CD14-positive monocyte (primary cell): ENCODE results near the gene NAT9. TPM values are rescaled to one million over a fixed set of nuclear protein-coding genes. Genes with fewer than 3 reads are reported as not detected.

Experiments
- DNase-seq, 3 donors: peaks; one replicate each; pipeline ENCODE4 v3.0.0-alpha.2; 2011 to 2022
- H2AFZ ChIP-seq: 2 replicates; pipeline ENCODE4 v1.6.0; 2012; ENCODE audit warnings: mild to moderate bottlenecking, low read depth, low read length, inconsistent platforms; ENCODE audit not compliant: insufficient read depth, poor library complexity, severe bottlenecking
- H3K27ac ChIP-seq, 2 donors: 1 replicate in 1 of 2; 2 replicates in 1 of 2; pipeline ENCODE4 v1.5.1; 2012 to 2013; ENCODE audit warnings: low read length in 2 of 2, control low read depth in 1 of 2, inconsistent platforms in 1 of 2, low read depth in 1 of 2, mild to moderate bottlenecking in 1 of 2
- H3K27me3 ChIP-seq, 2 donors: one replicate each; pipeline versions ENCODE4 v1.6.0 to v1.6.1; 2011 to 2013; ENCODE audit warnings: low read length in 2 of 2; ENCODE audit not compliant: control insufficient read depth in 2 of 2, insufficient read depth in 2 of 2
- H3K36me3 ChIP-seq, 2 donors: replicated peaks in 1 of 2; 1 replicate in 1 of 2; 2 replicates in 1 of 2; pipeline versions ENCODE4 v1.5.1 to v1.6.1; 2012 to 2013; ENCODE audit warnings: low read length in 2 of 2, control low read depth in 1 of 2, inconsistent platforms in 1 of 2, mild to moderate bottlenecking in 1 of 2; ENCODE audit not compliant: insufficient read depth in 2 of 2, control insufficient read depth in 1 of 2
- H3K4me1 ChIP-seq, 2 donors: 1 replicate in 1 of 2; 2 replicates in 1 of 2; pipeline versions ENCODE4 v1.5.1 to v1.6.1; 2012 to 2013; ENCODE audit warnings: low read length in 2 of 2, control low read depth in 1 of 2, inconsistent platforms in 1 of 2, mild to moderate bottlenecking in 1 of 2, moderate library complexity in 1 of 2; ENCODE audit not compliant: insufficient read depth in 2 of 2, control insufficient read depth in 1 of 2
- H3K4me2 ChIP-seq: replicated peaks from 2 replicates; pipeline ENCODE3; 2012; ENCODE audit warnings: low read length, moderate library complexity, mild to moderate bottlenecking; ENCODE audit not compliant: poor library complexity, severe bottlenecking; ENCODE audit errors: extremely low read depth
- H3K4me3 ChIP-seq, 3 experiments: fragments of 200-600 bp in 1 of 3; sonication (generic) in 1 of 3; replicated peaks in 1 of 3; 1 replicate in 2 of 3; 2 replicates in 1 of 3; pipeline ENCODE4 v1.5.1; 2011 to 2013; ENCODE audit warnings: low read length in 3 of 3, mild to moderate bottlenecking in 3 of 3, control low read depth in 2 of 3, low read depth in 2 of 3, inconsistent platforms in 1 of 3, moderate library complexity in 1 of 3
- H3K79me2 ChIP-seq: 2 replicates; pipeline ENCODE4 v1.6.0; 2012; ENCODE audit warnings: mild to moderate bottlenecking, control low read depth, inconsistent platforms, low read length, moderate library complexity; ENCODE audit not compliant: insufficient read depth
- H3K9ac ChIP-seq: 2 replicates; pipeline ENCODE4 v1.6.0; 2017; ENCODE audit warnings: low read length, mild to moderate bottlenecking; ENCODE audit not compliant: insufficient read depth, poor library complexity, severe bottlenecking
- H3K9me3 ChIP-seq, 2 donors: replicated peaks in 1 of 2; 1 replicate in 1 of 2; 2 replicates in 1 of 2; pipeline versions ENCODE4 v1.5.1 to v1.6.1; 2012 to 2013; ENCODE audit warnings: low read length in 2 of 2, control low read depth in 1 of 2; ENCODE audit not compliant: control insufficient read depth in 1 of 2, insufficient read depth in 1 of 2
- H4K20me1 ChIP-seq: 2 replicates; pipeline ENCODE4 v1.6.0; 2012; ENCODE audit warnings: mild to moderate bottlenecking, low read length, control low read depth, moderate library complexity; ENCODE audit not compliant: insufficient read depth
- H3K27ac Mint-ChIP-seq, 7 donors: one replicate each; pipeline ENCODE4 v1.8.0; 2020; ENCODE audit warnings: mild to moderate bottlenecking in 7 of 7, mixed read lengths in 7 of 7, moderate library complexity in 6 of 7, inconsistent platforms in 2 of 7
- H3K27me3 Mint-ChIP-seq, 3 donors: one replicate each; pipeline ENCODE4 v1.8.0; 2021 to 2022; ENCODE audit warnings: low read depth in 3 of 3, mild to moderate bottlenecking in 3 of 3, mixed read lengths in 3 of 3, moderate library complexity in 3 of 3, inconsistent platforms in 1 of 3
- H3K36me3 Mint-ChIP-seq, 2 donors: one replicate each; pipeline ENCODE4 v1.8.0; 2020; ENCODE audit warnings: mixed read lengths in 2 of 2, inconsistent platforms in 1 of 2, mild to moderate bottlenecking in 1 of 2
- H3K4me1 Mint-ChIP-seq: one replicate; pipeline ENCODE4 v1.8.0; 2020; ENCODE audit warnings: mild to moderate bottlenecking, mixed read lengths
- H3K4me3 Mint-ChIP-seq, 2 donors: one replicate each; pipeline ENCODE4 v1.8.0; 2020; ENCODE audit warnings: mild to moderate bottlenecking in 2 of 2, mixed read lengths in 2 of 2, moderate library complexity in 1 of 2
- H3K9me3 Mint-ChIP-seq, 7 donors: one replicate each; pipeline ENCODE4 v1.8.0; 2020 to 2022; ENCODE audit warnings: mixed read lengths in 7 of 7, mild to moderate bottlenecking in 6 of 7, moderate library complexity in 6 of 7, inconsistent platforms in 2 of 7
- WGBS: methylation state at CpG from one replicate; pipeline ENCODE4 v1.1.5; 2013; ENCODE audit warnings: missing lambda C conversion rate; ENCODE audit not compliant: insufficient coverage; 5-methylcytosine and 5-hydroxymethylcytosine counted together
- intact Hi-C, 2 donors: fragments of 100-400 bp; cut with micrococcal nuclease; formaldehyde crosslinking; loops; one replicate each; pipeline versions ENCODE4 v1.15.0 to v1.15.1; 2023
- polyA plus RNA-seq, 3 donors: library from polyadenylated mRNA; depleted of rRNA in 1 of 3; unstranded in 2 of 3; stranded (reverse) in 1 of 3; fragments of 300-500 nt in 2 of 3; fragments of >200 nt in 1 of 3; fragmentation: Illumina TruSeq in 2 of 3; gene quantifications; 1 replicate in 2 of 3; 2 replicates in 1 of 3; pipeline ENCODE4 v1.2.3, GENCODE V29; 2012 to 2021
- TF ChIP-seq, protein P1 (sequence below): fragments of 200-600 bp; IDR thresholded peaks from one replicate; pipeline ENCODE4 v1.8.0; 2022; ENCODE audit warnings: antibody characterized with exemption, mild to moderate bottlenecking

The NAT9 gene
- polyA plus RNA-seq, 3 donors: 7.1 to 95.6 (median 7.8) TPM

DNA sequence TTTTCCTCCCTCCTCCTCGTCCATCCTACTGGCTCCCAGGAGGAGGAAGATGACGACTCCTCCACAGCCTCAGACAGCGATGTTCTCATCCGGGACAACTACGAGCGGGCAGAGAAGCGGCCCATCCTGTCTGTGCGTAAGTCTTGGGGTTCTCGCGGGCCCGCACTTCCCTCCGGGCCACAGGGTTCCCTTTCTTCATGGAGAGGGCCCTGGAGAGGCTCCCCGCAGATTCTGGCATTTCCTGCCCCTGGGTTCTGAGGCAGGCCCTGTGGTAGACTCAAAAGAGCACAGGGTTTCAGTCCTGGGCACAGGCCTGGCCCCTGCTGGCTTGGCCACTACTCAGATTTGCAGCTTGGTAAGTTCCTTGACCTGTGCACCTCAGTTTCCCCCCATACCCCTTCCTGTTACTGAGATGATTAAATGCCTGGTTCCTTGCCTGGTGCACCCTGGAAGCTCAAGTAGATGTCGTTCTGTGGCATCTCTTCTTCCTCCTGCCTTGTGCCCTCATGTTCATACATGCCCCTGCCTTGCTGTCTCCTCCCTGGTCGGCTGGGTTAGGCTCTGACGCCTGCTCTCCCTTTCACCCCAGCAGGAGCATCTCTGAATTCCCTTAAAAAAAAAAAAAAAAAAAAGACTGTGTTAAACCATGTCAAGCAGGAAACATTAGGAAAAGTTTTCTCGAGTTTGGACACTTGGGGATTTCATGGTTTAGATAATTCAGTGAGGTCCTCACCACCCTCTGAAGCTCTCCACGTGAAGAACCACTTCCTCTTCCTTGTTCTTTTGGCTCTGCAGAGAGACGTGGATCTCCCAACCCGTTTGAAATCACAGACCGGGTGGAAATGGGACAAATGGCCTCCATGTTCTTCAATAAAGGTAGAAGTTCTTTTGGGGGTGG lies 14.3 kb upstream of the NAT9 start:
- peaks cover 37 to 45% of the 10 kb centered on the region in 2 donors for H3K36me3 ChIP-seq
- H3K9me3 Mint-ChIP-seq: peaks cover 0 to 2% (median 0%) of the 10 kb centered on the region in 7 donors
- peak in 2 of 3 donors; percentile 54 to 77 for DNase-seq
- peak overlapping the region in 1 of 3 experiments; percentile 52 for H3K4me3 ChIP-seq
- no peaks in the 10 kb centered on the region for H3K9me3 ChIP-seq
- intact Hi-C loops: loop anchor here in 1 of 2 donors (2.0 kb wide), 1 partner anchor 74 kb away; no protein-coding TSS in a partner anchor
- no peaks in the 10 kb centered on the region for H3K27me3 ChIP-seq
- TF ChIP-seq, protein P1, sequence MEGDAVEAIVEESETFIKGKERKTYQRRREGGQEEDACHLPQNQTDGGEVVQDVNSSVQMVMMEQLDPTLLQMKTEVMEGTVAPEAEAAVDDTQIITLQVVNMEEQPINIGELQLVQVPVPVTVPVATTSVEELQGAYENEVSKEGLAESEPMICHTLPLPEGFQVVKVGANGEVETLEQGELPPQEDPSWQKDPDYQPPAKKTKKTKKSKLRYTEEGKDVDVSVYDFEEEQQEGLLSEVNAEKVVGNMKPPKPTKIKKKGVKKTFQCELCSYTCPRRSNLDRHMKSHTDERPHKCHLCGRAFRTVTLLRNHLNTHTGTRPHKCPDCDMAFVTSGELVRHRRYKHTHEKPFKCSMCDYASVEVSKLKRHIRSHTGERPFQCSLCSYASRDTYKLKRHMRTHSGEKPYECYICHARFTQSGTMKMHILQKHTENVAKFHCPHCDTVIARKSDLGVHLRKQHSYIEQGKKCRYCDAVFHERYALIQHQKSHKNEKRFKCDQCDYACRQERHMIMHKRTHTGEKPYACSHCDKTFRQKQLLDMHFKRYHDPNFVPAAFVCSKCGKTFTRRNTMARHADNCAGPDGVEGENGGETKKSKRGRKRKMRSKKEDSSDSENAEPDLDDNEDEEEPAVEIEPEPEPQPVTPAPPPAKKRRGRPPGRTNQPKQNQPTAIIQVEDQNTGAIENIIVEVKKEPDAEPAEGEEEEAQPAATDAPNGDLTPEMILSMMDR: no peak
- H3K36me3 Mint-ChIP-seq: peaks cover 75 to 81% of the 10 kb centered on the region in 2 donors
- no peak overlapping the region for H2AFZ ChIP-seq
- H3K79me2 ChIP-seq: peaks cover 17% of the 10 kb centered on the region
- peak overlapping the region; percentile 17 for H3K9ac ChIP-seq
- no peaks in the 10 kb centered on the region for H3K27me3 Mint-ChIP-seq
- H3K4me3 Mint-ChIP-seq: peak overlapping the region; percentile 53 to 63
- peak overlapping the region; percentile 84 to 96 (median 86) for H3K27ac Mint-ChIP-seq
- peaks cover 47 to 61% of the 10 kb centered on the region in 2 donors for H3K4me1 ChIP-seq
- H3K4me2 ChIP-seq: peak overlapping the region; percentile 57
- peaks cover 60% of the 10 kb centered on the region for H3K4me1 Mint-ChIP-seq
- H3K27ac ChIP-seq: peak overlapping the region; percentile 54 to 60
- H4K20me1 ChIP-seq: peaks cover 6% of the 10 kb centered on the region
- WGBS: 40% methylated on average over 15 of the region's 21 CpGs

DNA sequence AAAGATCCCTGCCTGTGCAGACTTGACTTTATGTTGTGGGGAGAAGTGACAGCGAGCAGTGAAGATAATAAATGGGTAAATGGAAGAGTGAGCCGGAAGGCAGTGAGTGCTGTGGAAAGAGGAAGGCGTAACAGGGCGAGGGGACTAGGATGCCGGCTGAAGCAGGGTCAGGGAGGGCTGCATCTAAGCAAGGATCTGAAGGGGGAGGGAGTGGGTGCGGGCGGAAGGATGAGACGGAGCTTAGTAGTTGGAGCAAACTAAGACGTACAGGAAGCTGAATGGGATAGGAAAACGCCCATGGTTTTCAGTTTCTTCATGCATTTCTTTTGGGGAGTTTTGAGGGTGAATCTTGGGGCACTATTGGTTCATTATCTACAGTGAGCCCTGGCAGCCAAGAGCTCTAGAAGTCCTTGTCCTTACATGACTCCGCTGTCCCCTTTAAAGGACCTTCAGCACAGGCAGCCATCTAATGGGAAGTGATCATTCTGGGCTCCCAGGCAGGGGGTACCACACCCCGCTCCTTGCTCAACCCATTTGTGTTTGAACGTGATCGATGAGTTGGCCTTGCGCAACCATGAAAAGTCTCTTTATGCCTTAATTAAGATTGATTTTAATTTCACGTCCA lies 10.4 kb upstream of the NAT9 start:
- H3K9me3 Mint-ChIP-seq: no peaks in the 10 kb centered on the region
- intact Hi-C loops: no loop called here

More for the DNA sequence above, 10.4 kb upstream of the NAT9 start:
- Histone ChIP-seq H3K4me2 (peak overlapping the region; percentile 68), H3K9me3 (no peaks in the 10 kb centered on the region), H3K79me2 (peaks cover 55% of the 10 kb centered on the region), H3K9ac (peak overlapping the region; percentile 40), H3K36me3 (peaks cover 5 to 16% of the 10 kb centered on the region in 2 donors), H3K27me3 (no peaks in the 10 kb centered on the region), H3K27ac (peak overlapping the region; percentile 84 to 91), H4K20me1 (no peaks in the 10 kb centered on the region), H3K4me1 (peaks cover 84 to 97% of the 10 kb centered on the region in 2 donors), H3K4me3 (peak overlapping the region in 1 of 3 experiments; percentile 59), H2AFZ (no peak overlapping the region)
- TF ChIP-seq, protein P1: no peak
- Mint-ChIP-seq H3K4me3 (peak overlapping the region; percentile 60 to 83), H3K27ac (peak overlapping the region; percentile 93 to 100 (median 97)), H3K27me3 (no peaks in the 10 kb centered on the region), H3K4me1 (peaks cover 96% of the 10 kb centered on the region), H3K36me3 (peaks cover 70 to 77% of the 10 kb centered on the region in 2 donors)
- peak; percentile 80 to 91 (median 88) for DNase-seq
- 16% methylated on average over 15 of the region's 16 CpGs for WGBS
